ENCODE data around the gene MAL.

DNA sequence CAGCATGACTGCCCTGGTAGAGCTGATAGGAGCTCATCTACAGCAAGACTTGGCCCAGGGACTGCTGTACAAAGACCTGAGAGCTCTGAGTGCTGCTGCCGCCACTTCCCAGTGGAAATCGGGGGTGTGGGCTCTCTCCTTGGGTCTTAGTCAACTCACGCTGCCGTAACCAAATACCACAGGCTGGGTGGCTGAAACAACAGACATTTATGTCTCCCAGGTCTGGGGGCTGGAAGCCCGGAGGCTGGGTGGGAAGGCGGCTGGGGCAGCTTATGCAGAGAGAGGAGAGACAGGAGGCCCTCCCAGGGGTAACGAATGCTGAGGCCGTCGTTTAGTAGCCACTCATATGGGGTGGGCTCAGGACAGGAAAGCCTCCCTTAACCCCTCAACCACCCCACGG, 15.4 kb upstream of the MAL start:
- TF ChIP-seq, protein P1, sequence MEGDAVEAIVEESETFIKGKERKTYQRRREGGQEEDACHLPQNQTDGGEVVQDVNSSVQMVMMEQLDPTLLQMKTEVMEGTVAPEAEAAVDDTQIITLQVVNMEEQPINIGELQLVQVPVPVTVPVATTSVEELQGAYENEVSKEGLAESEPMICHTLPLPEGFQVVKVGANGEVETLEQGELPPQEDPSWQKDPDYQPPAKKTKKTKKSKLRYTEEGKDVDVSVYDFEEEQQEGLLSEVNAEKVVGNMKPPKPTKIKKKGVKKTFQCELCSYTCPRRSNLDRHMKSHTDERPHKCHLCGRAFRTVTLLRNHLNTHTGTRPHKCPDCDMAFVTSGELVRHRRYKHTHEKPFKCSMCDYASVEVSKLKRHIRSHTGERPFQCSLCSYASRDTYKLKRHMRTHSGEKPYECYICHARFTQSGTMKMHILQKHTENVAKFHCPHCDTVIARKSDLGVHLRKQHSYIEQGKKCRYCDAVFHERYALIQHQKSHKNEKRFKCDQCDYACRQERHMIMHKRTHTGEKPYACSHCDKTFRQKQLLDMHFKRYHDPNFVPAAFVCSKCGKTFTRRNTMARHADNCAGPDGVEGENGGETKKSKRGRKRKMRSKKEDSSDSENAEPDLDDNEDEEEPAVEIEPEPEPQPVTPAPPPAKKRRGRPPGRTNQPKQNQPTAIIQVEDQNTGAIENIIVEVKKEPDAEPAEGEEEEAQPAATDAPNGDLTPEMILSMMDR (IDR thresholded peaks at IDR 0.05; ENCODE audit: poor library complexity), result no peak
- TF ChIP-seq EZH2 (IDR thresholded peaks at IDR 0.05; ENCODE audit: borderline replicate concordance), result no peak

Measured in hepatocyte (in vitro differentiated cells).